Measurements from ENCODE around the gene VRK1.

DNA sequence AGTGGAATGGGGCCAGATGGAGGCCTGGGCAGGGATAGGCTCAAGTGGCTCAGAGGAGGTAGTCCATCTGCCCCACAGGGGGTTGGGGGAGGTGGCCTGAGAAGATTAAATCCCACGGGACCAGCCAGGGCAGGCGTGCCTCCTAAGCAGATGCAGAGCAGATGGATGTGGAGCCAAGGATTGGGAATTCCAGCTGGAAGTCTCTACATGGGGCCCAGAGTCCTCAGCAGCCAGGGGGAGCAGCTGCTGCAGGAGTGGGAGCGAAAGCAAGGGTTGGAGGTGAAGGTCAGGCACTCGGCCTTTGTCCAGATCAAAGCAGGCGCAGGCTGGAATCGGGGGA is 42.4 kb upstream of the VRK1 start:
- TF ChIP-seq POLR2AphosphoS5 (IDR thresholded peaks at IDR 0.05; ENCODE audit: low read depth, low read length) (no peak), TAF1 (IDR thresholded peaks at IDR 0.05; ENCODE audit: borderline replicate concordance, low read depth, low read length) (no peak)
